ENCODE results near the gene GRIN2A. TPM values are rescaled to one million over a fixed set of nuclear protein-coding genes. Genes with fewer than 3 reads are reported as not detected.

The GRIN2A gene
- total RNA-seq, 1 donor from 2014 or later, result not detected

DNA sequence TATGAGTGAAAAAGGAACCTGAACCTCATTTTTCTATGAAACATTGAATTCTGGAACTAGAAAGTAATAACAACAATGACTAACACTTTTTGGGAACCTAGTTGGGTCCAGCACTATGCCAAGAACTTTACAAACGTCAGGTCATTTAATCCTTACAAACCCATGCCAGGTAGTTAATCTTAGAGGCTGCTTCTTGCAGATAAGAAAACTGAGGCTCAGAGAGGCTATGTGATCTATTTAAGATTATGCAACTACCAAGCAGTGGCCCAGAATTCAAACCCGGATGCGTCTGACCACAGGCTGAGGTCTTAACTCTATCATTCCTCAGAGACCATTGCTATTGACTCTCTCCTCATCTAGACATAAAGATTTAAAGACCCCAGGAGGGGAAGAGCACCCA is 358.7 kb downstream of the GRIN2A start:
- DNase-seq (ENCODE audit: low read depth, low spot score), result no peak

DNA sequence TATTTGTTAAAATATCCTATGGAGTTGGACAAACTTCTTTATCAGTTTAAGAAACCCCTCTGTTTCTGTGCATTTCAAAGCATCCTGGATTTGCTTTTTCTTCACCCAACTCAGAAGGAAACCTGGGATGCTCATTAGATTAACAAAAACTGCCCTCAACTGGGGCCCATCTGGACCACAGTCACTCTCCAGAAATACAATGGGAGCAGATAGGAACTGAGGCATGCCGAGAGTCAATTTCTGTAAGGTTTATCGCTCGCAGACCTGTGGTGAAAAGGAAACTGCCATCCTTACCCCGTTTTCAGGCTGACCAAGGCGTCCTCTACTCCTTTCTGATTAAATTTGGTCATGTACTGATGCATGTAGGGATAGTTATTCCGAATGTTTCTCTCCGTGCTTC is 360.3 kb downstream of the GRIN2A start:
- no peak for DNase-seq (ENCODE audit: low read depth, low spot score)

DNA sequence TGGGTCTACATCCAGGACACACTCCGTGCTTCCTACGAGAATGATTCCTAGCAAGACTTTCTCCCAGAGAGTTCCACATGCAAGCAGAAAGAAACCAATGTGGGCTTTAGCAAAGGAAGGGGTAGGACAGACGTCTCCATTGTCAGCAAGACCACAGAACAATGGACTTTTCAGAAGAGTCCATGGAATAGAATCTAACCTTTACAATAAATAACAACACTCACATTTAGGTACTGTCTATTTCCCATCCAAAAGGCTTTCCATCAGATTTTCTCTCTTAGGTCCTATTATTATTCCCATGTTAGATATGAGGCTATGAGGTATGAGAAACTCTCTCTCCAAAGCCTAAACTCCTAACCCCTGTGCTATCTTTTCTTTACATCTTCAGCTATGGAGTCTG is 360.9 kb downstream of the GRIN2A start:
- no peak for DNase-seq (ENCODE audit: low read depth, low spot score)

DNA sequence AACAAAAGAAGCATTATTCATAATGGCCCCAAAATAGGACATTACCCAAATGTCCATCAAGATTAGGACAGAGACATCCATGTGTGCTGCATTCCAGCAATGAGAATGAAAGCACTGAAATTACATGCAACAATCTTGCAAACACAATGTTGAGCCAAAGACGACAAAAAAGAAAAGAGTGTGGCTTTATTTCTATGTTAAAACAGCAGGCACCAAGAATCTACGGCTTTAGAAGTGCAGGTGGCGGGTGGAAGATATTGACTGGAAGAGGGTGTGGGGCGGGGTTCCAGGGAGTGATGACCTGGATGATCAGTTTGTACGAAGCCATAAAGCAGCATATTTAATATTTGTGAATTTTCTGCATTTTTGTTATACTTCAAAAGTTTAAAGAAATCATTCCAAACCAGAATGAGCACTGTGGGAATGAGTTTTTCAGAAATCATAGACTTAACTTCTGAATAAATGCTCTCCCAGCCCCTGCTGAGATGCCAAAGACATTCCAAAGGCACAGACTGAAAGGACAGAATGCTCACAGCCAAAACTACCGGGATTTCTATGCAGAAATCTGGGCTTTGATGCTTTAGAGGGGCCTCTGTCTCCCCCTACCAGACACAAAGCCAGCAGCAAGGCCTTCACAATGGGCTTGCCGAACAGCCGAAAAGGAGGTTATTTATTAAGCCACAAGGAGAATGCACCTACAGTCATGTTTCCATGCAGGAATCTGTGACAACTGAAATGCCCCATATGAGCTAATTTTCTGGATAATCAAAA is 361.6 kb downstream of the GRIN2A start:
- DNase-seq (ENCODE audit: low read depth, low spot score), result no peak

DNA sequence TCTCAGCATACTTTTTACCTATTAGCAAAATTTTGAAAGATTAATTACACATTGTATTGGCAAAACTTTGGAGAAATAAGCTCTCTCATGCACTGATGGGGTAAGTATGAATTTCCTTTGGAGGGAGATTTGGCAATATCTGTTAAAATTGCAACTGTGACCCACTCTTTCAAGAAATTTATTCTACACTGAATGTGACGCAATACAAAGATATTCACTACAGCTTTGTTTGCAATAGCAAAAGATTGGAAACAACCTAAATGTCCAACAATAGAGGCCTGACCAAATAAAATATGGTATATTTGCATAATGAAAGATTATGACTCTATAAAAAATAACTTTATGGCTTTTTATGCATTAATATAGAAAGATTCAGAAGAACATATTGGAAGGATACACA is 363.5 kb downstream of the GRIN2A start:
- DNase-seq (ENCODE audit: low read depth, low spot score), result no peak

DNA sequence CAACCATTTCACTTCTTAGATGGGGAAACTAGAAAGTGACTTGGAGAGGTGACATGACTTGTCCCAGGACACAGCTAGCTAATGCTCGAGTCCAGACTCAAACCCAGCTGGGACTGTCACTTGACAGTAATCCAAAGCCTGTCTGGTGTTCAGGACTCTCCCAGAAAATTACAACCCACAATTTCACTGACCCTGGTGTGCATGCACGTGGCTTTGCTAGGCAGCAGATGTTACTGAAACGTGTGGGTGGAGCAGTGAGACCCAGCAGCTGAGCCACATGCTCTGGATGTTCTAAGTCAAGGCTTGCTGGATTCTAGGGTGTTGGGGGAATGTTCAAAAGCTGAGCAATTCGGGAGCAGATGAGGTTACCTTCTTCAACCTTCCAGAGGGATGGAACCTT is 364.6 kb downstream of the GRIN2A start:
- no peak for DNase-seq (ENCODE audit: low read depth, low spot score)

DNA sequence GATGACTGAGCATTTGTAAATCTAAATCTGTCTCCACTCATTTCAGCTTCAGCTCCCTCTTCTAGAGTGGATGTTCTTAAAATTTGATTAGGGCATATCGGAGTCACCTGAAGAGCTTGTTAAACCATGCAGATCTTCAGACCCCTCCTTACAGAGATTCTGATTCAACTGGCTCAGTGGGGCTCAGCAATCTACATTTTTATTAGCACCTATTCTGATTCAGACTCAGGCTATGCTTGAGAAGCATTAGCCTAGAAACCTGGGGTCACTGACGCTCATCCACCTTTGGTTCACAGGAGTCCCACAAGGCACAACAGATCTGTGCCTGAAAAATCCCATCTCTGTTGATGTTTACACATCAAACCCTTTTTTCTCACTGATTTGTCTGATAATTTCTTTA is 365.6 kb downstream of the GRIN2A start:
- DNase-seq (ENCODE audit: low read depth, low spot score), result no peak

DNA sequence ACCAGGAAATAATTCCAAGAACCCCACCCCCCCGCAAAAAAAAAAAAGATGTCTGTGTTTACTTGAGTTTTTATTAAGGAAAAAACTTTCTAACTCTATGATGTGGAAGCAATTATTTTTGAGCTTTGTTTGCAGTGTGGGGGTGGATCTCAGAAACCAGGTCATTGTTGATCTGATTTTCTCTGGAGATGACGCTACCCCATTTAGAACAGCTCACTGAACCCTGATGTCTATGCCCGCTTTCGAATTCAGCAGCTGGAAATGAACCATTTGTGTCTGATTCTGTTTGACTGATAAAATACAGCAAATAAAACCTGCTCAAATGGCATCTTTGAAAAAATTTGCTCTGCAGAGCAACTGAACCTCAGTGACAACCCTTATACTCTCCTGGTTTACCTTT is 368.6 kb downstream of the GRIN2A start:
- DNase-seq (ENCODE audit: low read depth, low spot score), result no peak

DNA sequence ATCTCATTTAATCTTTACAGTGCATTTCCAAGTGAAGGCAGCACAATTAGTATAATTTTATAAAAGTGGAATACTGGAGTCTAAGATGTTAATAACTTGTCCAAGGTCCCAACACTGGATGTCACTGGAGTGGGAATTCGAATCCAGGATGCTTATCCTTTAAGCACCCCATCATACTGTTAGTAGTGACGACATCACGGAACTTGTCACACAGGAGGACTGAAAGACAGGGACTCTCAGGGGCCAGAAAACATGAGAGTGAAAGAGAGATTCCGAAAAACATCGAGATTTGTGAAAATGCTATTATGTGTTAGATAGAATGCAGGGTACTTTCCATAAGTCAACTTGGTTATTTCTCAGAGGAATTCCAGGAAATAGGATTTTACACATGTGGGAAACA is 374.0 kb downstream of the GRIN2A start:
- DNase-seq (ENCODE audit: low read depth, low spot score), result no peak

DNA sequence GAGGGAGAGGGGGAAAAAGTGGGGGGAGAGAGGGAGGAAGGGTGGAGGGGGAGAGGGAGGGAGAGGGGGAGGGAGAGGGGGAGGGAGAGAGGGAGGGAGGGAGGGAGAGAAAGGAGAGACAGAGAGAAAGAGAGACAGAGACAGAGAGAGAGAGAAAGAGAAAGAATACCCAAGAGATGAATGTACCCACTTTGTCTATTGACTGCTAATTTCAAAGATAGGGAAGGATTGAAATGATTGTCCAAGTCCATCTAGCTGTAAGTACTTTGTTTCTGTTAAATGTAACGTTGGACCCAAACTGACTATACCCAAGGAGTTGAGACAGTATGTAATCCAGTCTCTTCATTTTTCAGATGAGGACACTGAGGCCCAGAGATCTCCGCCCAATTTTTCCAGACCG is 374.9 kb downstream of the GRIN2A start:
- DNase-seq (ENCODE audit: low read depth, low spot score), result no peak

DNA sequence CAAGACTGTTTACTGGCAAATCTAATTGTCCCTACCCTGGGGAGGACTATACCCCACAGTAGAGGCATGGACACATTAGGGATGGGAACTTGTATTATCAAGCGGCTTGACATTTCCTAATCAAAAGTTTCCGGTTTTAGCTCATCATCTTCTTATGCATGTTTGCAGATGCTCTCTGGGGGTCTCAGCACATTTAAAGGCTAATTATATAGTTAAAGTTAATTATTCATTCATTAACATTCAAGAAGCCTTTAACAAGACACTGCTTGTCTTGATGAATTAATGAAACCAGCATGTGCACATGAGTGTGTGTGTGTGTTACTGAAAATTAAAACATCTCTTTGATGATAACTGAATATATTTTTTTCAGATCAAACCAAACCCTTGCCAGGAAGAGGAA is 377.1 kb downstream of the GRIN2A start:
- no peak for DNase-seq (ENCODE audit: low read depth, low spot score)

DNA sequence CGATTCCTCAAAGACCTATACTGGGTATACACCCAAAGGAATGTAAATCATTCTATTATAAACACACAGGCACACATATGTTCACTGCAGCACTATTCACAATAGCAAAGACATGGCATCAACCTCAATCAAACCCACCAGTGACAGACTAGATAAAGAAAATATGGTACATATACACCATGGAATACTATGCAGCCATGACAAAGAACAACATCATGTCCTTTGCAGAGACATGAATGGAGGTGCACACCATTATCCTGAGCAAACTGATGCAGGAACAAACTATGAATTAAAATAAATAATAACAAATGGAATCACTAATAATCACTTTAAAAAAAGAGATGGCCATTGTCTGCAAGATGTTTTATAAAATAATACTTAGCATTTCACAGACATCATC is 380.1 kb downstream of the GRIN2A start:
- DNase-seq (ENCODE audit: low read depth, low spot score), result no peak

DNA sequence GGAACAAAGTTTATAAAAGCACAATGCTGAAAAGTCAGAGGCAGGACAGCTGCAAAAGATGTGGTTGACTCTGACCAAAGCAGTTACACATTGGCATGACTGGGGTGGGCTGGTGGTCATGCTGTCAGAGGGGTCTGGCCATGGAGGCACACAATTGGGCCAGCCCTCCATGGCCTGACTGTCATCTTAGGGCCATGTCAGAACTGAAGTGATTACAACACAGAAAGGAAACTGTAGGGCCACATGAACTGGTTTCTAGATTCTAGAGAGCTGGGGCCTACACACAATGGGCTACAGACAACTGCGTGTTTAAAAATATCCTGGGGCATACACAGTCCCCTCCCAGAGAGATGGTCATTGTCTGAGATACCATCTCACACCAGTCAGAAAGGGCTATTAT is 380.6 kb downstream of the GRIN2A start:
- DNase-seq (ENCODE audit: low read depth, low spot score), result no peak

DNA sequence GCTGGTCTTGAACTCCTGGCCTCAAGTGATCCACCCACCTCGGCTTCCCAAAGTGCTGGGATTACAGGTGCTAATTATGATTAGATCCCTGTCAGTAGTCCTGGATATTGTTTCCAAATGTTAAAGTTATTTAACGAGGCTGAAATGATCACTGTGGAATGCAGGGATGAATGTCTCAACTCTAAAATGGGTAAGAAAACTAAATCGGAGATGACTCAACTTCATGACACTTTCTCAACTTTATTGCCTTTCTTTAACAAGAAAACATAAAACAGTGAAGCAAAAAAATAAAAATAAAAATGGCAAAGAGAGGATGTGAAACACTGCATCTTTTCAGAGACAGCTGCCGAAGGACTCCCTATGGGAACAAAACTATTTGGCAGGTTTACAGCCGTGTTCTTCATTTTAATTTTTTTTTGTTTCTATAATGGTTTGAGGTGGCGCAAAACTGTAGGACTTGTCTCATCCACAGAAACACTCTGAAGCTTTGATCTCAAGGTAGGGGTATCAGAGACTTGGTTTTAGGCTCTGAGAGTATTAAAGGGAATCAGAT is 382.0 kb downstream of the GRIN2A start:
- no peak for DNase-seq (ENCODE audit: low read depth, low spot score)

DNA sequence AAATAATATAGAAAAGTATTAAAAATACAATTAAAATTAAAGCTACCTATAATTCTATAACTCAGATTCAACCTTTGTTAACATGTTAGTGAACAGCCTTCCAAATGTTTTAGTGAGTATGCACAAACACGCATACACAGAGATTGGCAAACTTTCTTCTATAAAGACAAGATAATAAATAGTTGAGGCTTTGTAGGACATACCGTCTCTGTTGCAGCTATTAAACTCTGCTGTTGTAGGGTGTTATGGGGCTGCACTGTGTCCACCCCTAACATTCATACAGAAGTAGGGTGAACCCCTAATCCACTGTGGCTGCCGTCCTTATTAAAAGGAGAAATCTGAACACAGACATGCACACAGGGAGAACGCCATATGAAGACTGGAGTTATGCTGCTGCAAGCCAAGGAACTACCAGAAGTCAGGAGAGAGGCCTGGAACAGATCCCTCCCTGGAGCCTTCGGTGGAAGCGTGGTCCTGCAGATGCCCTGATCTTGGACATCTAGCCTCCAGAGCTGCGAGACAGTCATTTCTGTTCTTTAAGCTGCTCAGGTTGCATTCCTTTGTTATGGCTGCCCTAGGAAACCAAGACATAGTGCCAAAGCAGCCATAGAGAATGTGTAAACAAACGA is 383.2 kb downstream of the GRIN2A start:
- no peak for DNase-seq (ENCODE audit: low read depth, low spot score)

DNA sequence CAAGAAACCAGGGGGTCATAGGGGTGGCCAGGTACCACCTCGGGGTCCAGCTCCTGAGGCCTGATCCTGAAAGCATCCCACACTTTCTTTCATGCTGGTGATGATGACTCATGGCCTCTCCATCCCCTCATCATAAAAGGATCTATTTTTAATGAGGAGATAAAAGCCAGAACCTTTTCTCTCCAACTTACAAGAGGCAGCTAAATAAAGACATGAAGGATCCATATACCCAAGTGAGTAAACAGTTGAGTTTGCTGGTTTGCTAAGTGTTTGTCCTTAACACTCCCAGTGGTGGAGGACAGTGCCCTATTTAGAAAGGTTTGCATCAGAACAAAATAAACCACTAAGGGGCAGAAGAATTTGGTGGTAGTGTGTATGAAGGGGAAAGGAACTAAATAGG is 383.8 kb downstream of the GRIN2A start:
- DNase-seq (ENCODE audit: low read depth, low spot score), result no peak

DNA sequence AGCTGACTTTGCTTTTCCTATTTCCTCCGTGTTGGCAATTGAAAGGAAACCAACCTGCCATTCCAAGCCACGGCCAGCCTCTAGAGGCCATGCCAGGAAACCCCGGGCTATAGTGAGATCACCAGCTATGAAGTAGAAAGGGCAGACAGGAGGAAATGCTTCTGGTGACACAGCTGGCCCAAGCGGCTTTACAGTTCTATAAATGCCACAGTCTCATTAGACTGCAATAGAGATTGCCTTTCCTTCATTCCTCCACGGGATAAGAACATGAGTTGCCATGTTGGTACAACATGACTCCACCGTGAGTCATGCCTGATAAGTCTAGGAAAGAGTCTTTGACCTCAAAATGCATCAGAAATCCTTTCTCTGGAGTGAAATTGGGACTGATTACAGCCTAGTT is 384.9 kb downstream of the GRIN2A start:
- DNase-seq (ENCODE audit: low read depth, low spot score), result peak; percentile 62

DNA sequence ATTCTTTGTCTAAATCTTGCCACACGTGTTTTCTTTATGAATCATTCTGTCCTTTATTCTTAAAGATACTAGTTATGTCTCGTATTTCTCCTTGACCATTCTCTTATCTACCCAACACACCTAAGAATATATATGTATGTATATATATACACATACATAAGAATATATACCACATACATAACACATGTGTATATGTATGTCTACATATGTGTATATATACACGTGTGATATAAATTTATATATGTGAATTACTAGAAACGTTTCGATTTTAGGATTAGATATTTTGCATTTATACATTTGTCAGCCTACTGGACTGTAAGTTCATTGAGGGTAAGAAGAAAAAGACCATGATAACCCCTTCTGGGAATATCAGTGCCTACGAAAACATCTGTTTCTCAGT is 388.6 kb downstream of the GRIN2A start:
- DNase-seq (ENCODE audit: low read depth, low spot score), result no peak

DNA sequence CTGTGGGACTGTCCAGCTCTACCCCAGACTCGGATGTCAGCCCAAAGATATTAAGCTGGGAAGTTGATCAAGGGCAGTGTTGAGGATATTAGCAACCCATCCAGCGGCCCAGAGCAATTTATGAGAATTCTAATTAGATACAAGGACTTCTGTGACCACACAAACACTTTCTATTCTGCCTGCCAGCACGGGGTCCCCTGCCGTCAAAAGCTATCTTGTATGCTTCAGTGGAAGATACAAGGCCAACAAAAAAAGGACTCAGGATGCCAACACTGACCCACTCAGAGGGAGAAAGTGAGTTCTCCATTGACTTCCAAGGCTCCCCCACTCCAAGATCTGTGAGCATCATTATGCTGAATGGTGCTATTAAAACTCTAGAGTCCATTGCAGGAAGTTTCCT is 390.7 kb downstream of the GRIN2A start:
- no peak for DNase-seq (ENCODE audit: low read depth, low spot score)

DNA sequence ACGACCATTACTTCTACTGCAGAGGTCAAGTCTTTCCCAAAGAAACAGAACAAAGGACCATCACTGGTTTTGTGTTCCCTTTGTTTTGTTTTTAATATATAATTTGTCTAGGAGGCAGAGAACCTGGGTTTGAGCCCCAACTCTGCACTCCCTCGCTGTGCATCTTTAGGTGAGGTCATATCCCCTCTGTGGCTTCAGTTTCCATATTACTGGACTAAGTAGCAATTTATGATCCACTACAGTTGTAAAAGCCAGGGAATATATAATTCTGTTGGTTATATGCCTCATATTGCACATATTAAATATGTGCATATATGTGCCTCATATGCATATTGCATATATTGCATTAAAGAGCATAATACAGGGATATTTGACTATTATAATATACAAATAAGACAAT is 392.0 kb downstream of the GRIN2A start:
- DNase-seq (ENCODE audit: low read depth, low spot score), result no peak

DNA sequence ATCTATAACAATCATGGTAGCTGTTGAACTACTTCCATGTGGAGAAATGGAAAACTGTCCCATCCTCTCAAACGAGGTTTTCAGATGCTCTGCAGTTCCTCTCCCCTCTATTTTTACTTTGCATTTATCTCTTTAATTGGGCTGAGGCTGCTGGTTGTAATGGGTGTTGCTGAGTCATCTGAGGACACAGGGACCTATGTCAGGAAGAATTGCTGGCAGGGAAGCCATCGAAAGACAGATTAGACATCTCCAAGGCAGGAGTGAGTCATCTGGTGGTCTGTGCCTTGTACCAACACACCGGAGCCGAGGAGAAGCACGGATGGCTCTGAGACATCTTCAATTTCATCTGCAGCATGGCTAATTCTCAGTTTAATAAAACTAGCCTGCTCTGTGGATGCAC is 394.5 kb downstream of the GRIN2A start:
- DNase-seq (ENCODE audit: low read depth, low spot score), result no peak

DNA sequence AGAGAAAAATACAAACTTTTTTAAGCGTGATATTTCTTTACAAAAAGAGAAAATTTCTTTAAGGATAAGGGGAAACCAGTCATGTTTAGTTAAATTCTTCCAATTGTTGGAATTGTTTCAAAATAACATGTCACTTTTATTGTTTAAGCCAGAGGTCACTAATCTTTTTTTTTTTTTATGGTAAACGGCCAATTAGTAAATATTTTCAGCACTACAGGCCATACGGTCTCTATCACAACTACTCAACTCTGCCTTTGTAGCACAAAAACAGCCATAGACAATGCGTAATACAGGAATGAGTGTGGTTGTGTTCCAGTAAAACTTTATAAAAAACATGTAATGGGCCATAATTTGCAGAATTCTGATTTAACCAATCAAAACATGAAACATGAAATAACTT is 401.4 kb downstream of the GRIN2A start:
- DNase-seq (ENCODE audit: low read depth, low spot score), result no peak

DNA sequence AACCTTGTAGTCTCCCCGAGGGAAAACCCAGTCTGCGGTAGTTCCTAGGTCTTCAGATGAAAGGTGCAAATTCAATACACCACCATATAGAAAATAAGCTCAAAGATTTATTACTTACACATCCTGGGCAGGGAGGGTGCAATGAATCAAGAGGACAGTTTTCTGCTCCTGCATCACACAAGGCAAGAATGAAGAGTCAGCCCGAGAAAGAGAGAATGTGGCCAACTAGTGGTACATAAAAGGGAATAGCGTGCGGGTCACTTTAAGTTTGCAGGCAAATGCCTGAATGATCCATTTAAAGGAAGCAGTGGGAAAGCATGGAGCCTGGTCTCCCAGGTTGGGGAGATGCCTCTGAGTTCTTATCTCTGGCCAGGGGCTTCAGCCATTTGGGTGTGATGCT is 403.4 kb downstream of the GRIN2A start:
- DNase-seq (ENCODE audit: low read depth, low spot score), result no peak

All from pulmonary artery endothelial cell (primary cell).